Naive B cell (primary cell): Measurements from ENCODE around the gene FKBP8. TPM values are rescaled to one million over a fixed set of nuclear protein-coding genes. Genes with fewer than 3 reads are reported as not detected.
A peak's percentile ranks its signal among the peaks of the same experiment; 100 is the strongest.

Experiments
- ATAC-seq, 2 donors: fragments of 150-1000 bp; cut with Tn5 transposase; 2 replicates each; pipeline ENCODE4 v1.10.0; 2021; ENCODE audit warnings: low read depth in 2 of 2, mild to moderate bottlenecking in 2 of 2, moderate library complexity in 2 of 2
- DNase-seq: peaks from one replicate; pipeline ENCODE4 v3.0.0; 2022
- H3K27ac Mint-ChIP-seq, 6 donors: one replicate each; pipeline ENCODE4 v1.8.0; 2020 to 2022; ENCODE audit warnings: mild to moderate bottlenecking in 6 of 6, mixed read lengths in 6 of 6, moderate library complexity in 5 of 6, inconsistent platforms in 2 of 6
- H3K27me3 Mint-ChIP-seq, 3 donors: one replicate each; pipeline ENCODE4 v1.8.0; 2021 to 2022; ENCODE audit warnings: mixed read lengths in 3 of 3, mild to moderate bottlenecking in 1 of 3
- H3K36me3 Mint-ChIP-seq, 2 donors: one replicate each; pipeline ENCODE4 v1.8.0; 2020 to 2022; ENCODE audit warnings: mixed read lengths in 2 of 2, inconsistent platforms in 1 of 2, mild to moderate bottlenecking in 1 of 2
- H3K4me1 Mint-ChIP-seq, 3 donors: one replicate each; pipeline ENCODE4 v1.8.0; 2020 to 2022; ENCODE audit warnings: mixed read lengths in 3 of 3, inconsistent platforms in 1 of 3, mild to moderate bottlenecking in 1 of 3, moderate library complexity in 1 of 3
- H3K4me3 Mint-ChIP-seq, 8 donors: one replicate each; pipeline ENCODE4 v1.8.0; 2020 to 2022; ENCODE audit warnings: mild to moderate bottlenecking in 8 of 8, mixed read lengths in 8 of 8, moderate library complexity in 8 of 8, inconsistent platforms in 2 of 8
- H3K9me3 Mint-ChIP-seq, 7 donors: one replicate each; pipeline ENCODE4 v1.8.0; 2020 to 2022; ENCODE audit warnings: mixed read lengths in 7 of 7, mild to moderate bottlenecking in 5 of 7, inconsistent platforms in 2 of 7, moderate library complexity in 1 of 7
- polyA plus RNA-seq, 6 donors: library from polyadenylated mRNA; unstranded; fragments of 300-500 nt; fragmentation: Illumina TruSeq; gene quantifications; one replicate each; pipeline ENCODE4 v1.2.3, GENCODE V29; 2021; ENCODE audit warnings: low read depth in 6 of 6

Gene FKBP8
- polyA plus RNA-seq, 6 donors from 2014 or later: 69.8 to 100 (median 71.6) TPM

DNA sequence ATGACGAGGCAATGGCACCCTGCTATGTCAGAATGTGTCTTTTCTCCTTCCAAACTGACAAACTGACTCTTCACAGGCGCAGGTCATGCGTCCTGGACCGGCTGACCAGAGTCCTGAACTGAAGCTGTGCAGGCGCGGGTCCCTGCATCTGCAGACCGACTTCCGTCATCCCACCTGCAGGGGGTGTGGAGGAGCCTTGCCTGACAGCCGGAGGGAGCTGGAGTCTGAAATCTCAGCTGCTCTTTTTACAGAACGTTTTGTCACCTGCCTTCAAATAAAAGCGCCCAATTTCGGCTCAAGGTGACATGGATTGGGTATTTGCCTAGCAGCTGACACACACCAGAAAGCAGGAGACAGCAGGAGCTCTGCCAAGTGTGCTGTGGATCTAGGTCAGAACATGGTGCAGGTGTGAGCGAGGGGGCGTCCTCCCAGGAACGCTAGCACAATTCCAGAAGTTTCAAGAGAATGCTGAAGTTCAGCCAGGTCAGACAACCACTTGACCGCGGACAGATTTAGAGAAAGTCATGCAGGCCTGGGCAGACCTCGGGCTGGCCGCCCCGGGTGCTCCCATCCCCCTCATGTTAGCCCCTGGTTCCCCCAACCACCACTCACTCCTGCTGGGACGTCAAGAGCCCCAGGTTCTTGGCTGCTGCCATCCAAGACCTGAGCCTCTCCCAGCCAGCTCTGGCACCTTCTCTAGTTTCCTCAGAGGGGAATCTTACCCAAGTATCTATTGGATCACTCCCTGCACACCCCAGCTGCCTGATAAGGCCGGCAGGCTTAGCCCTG is 54.3 kb downstream of the FKBP8 start:
- H3K9me3 Mint-ChIP-seq: no peaks in the 10 kb centered on the region
- no peak for ATAC-seq
- H3K27ac Mint-ChIP-seq: no peak overlapping the region
- no peaks in the 10 kb centered on the region for H3K36me3 Mint-ChIP-seq
- H3K4me1 Mint-ChIP-seq: peaks cover 35 to 78% (median 61%) of the 10 kb centered on the region in 3 donors
- H3K27me3 Mint-ChIP-seq: no peaks in the 10 kb centered on the region
- peak overlapping the region in 1 of 8 donors; percentile 20 for H3K4me3 Mint-ChIP-seq
- no peak for DNase-seq

DNA sequence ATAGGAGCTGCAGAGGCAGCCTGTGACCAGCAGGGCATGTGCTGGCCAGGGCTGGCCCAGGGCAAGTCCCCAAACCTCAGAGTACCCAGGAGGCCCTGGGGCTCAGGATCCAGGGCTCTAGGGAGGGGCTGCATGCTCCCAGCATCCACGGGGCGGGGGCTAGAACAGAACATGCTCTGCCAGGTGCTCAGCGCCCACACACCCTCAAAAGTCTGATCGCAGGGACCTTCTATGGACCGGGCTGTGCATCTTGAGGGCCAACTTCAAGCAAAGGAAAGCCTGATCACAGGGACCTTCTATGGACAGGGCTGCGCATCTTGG is 55.0 kb downstream of the FKBP8 start:
- H3K27ac Mint-ChIP-seq: peak overlapping the region in 1 of 6 donors; percentile 37
- no peaks in the 10 kb centered on the region for H3K9me3 Mint-ChIP-seq
- H3K4me3 Mint-ChIP-seq: no peak overlapping the region
- no peaks in the 10 kb centered on the region for H3K27me3 Mint-ChIP-seq
- ATAC-seq (peak in 1 of 2 donors; percentile 33), DNase-seq (no peak)
- H3K4me1 Mint-ChIP-seq: peaks cover 37 to 79% (median 60%) of the 10 kb centered on the region in 3 donors
- H3K36me3 Mint-ChIP-seq: no peaks in the 10 kb centered on the region

DNA sequence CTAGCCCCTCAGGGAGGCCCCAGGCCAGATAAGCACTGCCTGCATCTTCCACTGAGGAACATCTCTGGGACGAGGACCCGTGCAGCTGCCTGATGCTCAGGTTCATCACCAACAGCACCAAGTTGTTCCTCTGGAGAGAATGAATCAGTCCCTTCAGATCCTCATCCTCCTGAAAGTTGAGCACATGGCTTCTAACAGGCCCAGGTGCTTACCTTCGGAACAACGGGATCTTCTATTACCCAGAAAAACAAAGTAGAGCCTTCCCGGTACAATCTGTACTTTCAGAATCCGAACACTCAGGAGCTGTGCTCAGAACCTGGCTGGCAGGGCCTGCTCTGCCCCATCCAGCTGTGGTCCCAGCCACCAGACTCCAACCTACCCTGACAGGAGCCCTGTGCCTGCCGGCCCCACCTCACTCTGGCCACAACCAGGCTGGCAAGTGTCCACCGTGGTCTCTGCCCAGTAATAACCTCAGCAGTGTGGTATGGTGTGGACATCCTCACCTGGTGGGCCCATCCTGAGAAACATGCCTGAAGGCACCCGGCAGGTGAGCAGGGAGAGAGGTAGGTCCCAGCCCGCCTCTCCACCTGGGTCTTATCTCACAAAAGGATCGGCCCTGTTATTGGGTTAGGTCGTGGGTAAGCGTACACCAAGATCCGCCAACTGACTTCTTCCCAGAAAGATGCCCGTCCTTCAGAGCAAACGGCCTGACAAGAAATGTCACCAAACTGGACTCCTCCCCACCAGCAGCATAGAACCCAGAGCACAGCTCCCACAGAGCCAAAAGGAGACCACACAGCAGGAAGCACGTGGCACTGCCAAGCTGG is 55.6 kb downstream of the FKBP8 start:
- DNase-seq (no peak), ATAC-seq (no peak)
- H3K27me3 Mint-ChIP-seq: no peaks in the 10 kb centered on the region
- H3K9me3 Mint-ChIP-seq: no peaks in the 10 kb centered on the region
- H3K36me3 Mint-ChIP-seq: no peaks in the 10 kb centered on the region
- H3K4me3 Mint-ChIP-seq: no peak overlapping the region
- peaks cover 41 to 79% (median 62%) of the 10 kb centered on the region in 3 donors for H3K4me1 Mint-ChIP-seq
- peak overlapping the region in 1 of 6 donors; percentile 37 for H3K27ac Mint-ChIP-seq

DNA sequence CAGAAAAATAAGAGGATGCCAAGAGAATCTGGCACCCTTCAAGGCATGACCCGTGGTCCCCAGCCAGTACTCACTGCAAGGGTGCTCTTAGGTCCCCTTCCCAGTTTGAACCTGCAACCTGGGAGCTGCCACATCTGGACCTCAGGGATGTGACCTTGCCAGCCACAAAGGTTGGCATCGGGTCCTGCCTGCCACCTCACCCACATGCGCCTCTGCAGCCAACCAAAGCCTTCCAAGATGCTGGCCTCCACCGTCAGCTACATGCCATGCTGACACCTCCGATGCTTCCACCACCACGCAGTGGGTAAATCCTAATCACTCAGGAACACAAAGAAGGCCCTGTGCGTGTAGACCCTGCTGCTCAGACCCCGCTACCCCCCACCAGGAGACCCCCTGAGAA is 56.6 kb downstream of the FKBP8 start:
- no peaks in the 10 kb centered on the region for H3K36me3 Mint-ChIP-seq

DNA sequence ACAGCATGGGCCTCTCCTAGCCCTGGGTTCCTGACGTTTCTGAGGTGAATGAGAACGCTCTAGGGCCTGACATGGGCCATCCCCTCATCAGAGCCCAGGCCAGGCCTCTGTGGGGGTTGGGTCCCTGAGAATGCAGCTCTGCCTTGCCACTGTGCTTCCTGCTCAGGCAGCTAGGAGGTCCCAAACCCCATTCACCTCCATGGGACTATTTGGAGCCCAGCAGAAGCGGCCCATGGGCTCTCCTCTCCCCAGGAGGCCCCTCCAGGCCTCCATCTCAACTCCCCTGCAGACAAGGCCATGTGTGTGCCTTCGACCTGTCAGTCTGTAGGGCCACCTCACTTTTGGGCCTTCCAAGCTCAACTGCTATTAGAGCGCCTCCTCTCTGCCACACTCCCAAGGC is 58.4 kb downstream of the FKBP8 start:
- DNase-seq (no peak), ATAC-seq (peak in 1 of 2 donors; percentile 4)
- no peaks in the 10 kb centered on the region for H3K36me3 Mint-ChIP-seq
- no peaks in the 10 kb centered on the region for H3K27me3 Mint-ChIP-seq
- H3K27ac Mint-ChIP-seq: peak overlapping the region in 2 of 6 donors; percentile 65 to 76
- H3K9me3 Mint-ChIP-seq: no peaks in the 10 kb centered on the region
- no peak overlapping the region for H3K4me3 Mint-ChIP-seq
- H3K4me1 Mint-ChIP-seq: peaks cover 47 to 90% (median 74%) of the 10 kb centered on the region in 3 donors

More for the DNA sequence above, 56.6 kb downstream of the FKBP8 start:
- Mint-ChIP-seq H3K9me3 (no peaks in the 10 kb centered on the region), H3K4me1 (peaks cover 36 to 75% (median 64%) of the 10 kb centered on the region in 3 donors), H3K27me3 (no peaks in the 10 kb centered on the region), H3K4me3 (no peak overlapping the region), H3K27ac (peak overlapping the region in 2 of 6 donors; percentile 28 to 73)
- ATAC-seq (no peak), DNase-seq (no peak)

DNA sequence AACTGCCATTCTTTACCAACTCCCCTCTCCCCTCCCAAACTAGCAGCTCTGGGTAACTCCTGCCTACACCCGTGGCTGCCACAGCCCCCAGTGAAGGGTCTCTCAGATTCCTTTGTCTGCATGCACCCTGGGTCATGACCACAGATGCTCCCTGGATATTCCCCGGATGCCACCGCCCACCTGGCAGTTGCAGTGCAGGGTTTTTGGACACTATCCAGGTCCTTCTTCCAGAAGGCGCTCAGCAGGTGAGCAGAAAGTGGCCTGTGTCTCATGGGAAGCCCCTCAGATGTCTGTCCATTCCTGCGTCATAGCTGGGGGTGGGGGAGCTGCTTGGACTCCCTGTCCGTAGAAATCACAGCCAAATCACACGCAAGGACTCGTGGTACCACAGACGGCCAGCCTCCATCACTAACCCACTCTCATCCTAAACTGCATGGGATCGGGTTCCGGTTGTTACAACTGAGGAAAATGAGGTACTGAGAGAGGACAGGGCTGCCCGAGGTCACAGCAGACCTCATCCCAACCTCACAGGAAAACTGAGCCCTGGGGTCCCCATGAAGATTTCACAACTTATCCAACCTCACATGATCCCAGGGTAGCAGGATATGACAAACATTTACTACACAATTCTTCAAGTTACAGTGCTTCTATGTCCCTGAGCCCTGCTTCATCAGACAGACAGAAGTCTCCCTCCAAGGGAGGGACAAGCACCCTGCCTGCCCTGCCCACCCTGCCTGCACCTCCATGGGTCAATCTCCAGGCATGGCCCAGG is 60.1 kb downstream of the FKBP8 start:
- Mint-ChIP-seq H3K36me3 (no peaks in the 10 kb centered on the region), H3K9me3 (no peaks in the 10 kb centered on the region), H3K4me1 (peaks cover 55 to 90% (median 83%) of the 10 kb centered on the region in 3 donors), H3K27ac (no peak overlapping the region), H3K4me3 (peak overlapping the region in 1 of 8 donors; percentile 29), H3K27me3 (no peaks in the 10 kb centered on the region)
- DNase-seq (no peak), ATAC-seq (no peak)

Other genes with a start within 250 kb of the FKBP8 start
- 100 to 1,000 TPM; 111 to 157 (median 123) TPM for gene LSM4, start 220.5 kb downstream of the FKBP8 start, polyA plus RNA-seq
- gene PGPEP1, start 203.0 kb downstream of the FKBP8 start, polyA plus RNA-seq: 10 to 100 TPM in 2 of 6 donors, 1 to 10 TPM in 4; 4.0 to 11.8 (median 8.0) TPM
- gene GDF15, start 157.4 kb downstream of the FKBP8 start, polyA plus RNA-seq: not detected
- 10 to 100 TPM in 4 of 6 donors, 1 to 10 TPM in 1, under 1 TPM in 1; 0.17 to 30.8 (median 17.9) TPM for gene LRRC25, start 146.0 kb downstream of the FKBP8 start, polyA plus RNA-seq
- 10 to 100 TPM; 54.7 to 78.0 (median 61.8) TPM for gene SSBP4, start 124.2 kb downstream of the FKBP8 start, polyA plus RNA-seq
- gene ISYNA1, start 105.4 kb downstream of the FKBP8 start, polyA plus RNA-seq: 10 to 100 TPM in 2 of 6 donors, 1 to 10 TPM in 4; 6.3 to 12.2 (median 8.6) TPM
- gene ELL, start 21.5 kb downstream of the FKBP8 start, polyA plus RNA-seq: 10 to 100 TPM in 5 of 6 donors, 1 to 10 TPM in 1; 7.0 to 19.3 (median 14.6) TPM
- gene KXD1, start 14.3 kb upstream of the FKBP8 start, polyA plus RNA-seq: 100 to 1,000 TPM in 1 of 6 donors, 10 to 100 TPM in 5; 75.3 to 108 (median 84.5) TPM
- gene UBA52, start 28.3 kb upstream of the FKBP8 start, polyA plus RNA-seq: 1,000 to 10,000 TPM; 1,188 to 1,782 (median 1,685) TPM
- 100 to 1,000 TPM in 2 of 6 donors, 10 to 100 TPM in 4; 76.0 to 107 (median 91.9) TPM for gene REX1BD, start 45.2 kb upstream of the FKBP8 start, polyA plus RNA-seq
- 1 to 10 TPM in 2 of 6 donors, under 1 TPM in 2, not detected in 2; 0.44 to 7.0 (median 0.97) TPM for gene CRLF1, start 63.2 kb upstream of the FKBP8 start, polyA plus RNA-seq
- gene TMEM59L, start 69.3 kb upstream of the FKBP8 start, polyA plus RNA-seq: not detected
- 1 to 10 TPM in 5 of 6 donors, not detected in 1; 2.0 to 3.7 (median 3.6) TPM for gene KLHL26, start 93.5 kb upstream of the FKBP8 start, polyA plus RNA-seq
- 1 to 10 TPM in 5 of 6 donors, not detected in 1; 1.4 to 2.4 (median 1.4) TPM for gene CRTC1, start 140.1 kb upstream of the FKBP8 start, polyA plus RNA-seq
- under 1 TPM in 1 of 6 donors, not detected in 5; 0.36 TPM for gene COMP, start 247.7 kb upstream of the FKBP8 start, polyA plus RNA-seq